Activated CD4-positive, CD25-positive, alpha-beta regulatory T cell treated with anti-CD3 and anti-CD28 coated beads, Interleukin-2, amount 50 U/mL, for 24 hours (primary cell): ENCODE data around the gene ANKRD17.

Experiments
- ATAC-seq, 2 donors: fragments of 150-1000 bp; cut with Tn5 transposase; one replicate each; pipeline ENCODE4 v1.10.0; 2021; ENCODE audit warnings: mild to moderate bottlenecking in 1 of 2, moderate library complexity in 1 of 2

The ANKRD17 gene

DNA sequence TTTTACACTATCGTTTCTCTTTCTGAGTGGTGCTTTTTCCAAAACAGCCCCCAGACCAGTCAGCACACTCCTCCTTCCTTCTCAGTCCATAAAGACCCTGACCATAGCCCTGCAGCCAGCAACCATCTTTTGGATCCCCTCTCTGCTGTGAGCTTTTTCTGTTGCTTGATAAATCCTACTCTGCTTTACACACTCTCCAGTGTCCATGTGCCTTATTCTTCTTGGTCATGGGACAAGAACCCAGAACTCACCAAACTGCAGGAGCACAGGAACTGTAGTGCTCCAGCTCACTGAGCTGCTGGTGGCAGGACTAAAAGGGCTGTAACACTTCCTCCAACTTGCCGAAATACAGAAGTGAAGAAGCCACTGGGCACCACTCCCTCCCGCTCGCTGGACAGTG is 221.5 kb downstream of the ANKRD17 start:
- ATAC-seq, result no peak

- no peak for ATAC-seq
Measured at GRCh38 chr4:73036123-73036522, 222.5 kb downstream of the ANKRD17 start.

DNA sequence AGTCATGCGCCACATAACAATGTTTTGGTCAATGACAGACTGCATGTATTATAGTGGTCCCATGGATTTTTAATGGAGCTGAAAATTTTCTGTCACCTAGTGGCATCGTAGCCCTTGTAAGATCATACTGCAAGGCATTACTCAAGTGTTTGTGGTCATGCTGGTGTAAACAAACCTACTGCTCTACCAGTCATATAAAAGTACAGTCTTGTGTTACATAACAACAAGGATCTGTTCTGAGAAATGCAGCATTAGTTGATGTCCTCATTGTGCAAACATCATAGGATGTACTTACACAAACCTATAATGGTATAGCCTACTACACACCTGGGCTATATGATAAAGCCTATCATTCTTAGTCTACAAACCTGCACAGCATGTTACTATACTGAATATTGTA is 223.7 kb downstream of the ANKRD17 start:
- no peak for ATAC-seq

- no peak for ATAC-seq
Measured at GRCh38 chr4:73028621-73029020, 230.0 kb downstream of the ANKRD17 start.
